WI38 (cell line): ENCODE results near the gene SGCD.

ENCODE experiments used
- H3K4me3 ChIP-seq: 2 replicates; pipeline ENCODE4 v1.5.1; 2011; ENCODE audit warnings: low read depth, mild to moderate bottlenecking, control low read depth, low read length
- CTCF ChIP-seq: IDR thresholded peaks from 2 replicates; pipeline ENCODE4 v1.5.1; 2012; ENCODE audit warnings: low read depth, mild to moderate bottlenecking, control low read depth, low read length

SGCD gene

DNA sequence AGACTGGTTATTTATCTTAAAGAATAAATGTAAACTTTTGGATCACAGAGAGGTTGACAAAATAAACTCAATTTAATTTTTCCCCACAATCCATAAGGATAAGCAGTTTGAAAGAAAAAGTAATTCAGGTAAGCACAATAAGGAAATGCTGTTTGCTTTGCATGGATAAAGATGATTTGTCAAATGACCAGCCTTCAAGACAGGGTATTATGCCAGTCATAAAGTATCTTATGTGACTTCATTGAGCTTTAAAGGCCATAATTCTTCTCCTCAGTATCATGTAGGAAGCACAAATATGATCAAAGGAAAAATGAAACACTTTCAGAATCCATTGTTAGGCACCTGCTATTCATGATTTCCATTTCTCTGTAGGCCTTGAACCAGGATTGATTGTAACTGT, 342.5 kb downstream of the SGCD start:
- TF ChIP-seq CTCF = no peak
- no peak overlapping the region for H3K4me3 ChIP-seq

- no peak for TF ChIP-seq CTCF
- H3K4me3 ChIP-seq = no peak overlapping the region
These were observed 343.7 kb downstream of the SGCD start for GRCh38 chr5:156670615-156671014.

GRCh38 chr5:156675395-156675794, 348.4 kb downstream of the SGCD start:
- TF ChIP-seq CTCF = no peak
- H3K4me3 ChIP-seq = no peak overlapping the region

- TF ChIP-seq CTCF = no peak
- H3K4me3 ChIP-seq = no peak overlapping the region
These were observed 351.0 kb downstream of the SGCD start for GRCh38 chr5:156677963-156678362.

DNA sequence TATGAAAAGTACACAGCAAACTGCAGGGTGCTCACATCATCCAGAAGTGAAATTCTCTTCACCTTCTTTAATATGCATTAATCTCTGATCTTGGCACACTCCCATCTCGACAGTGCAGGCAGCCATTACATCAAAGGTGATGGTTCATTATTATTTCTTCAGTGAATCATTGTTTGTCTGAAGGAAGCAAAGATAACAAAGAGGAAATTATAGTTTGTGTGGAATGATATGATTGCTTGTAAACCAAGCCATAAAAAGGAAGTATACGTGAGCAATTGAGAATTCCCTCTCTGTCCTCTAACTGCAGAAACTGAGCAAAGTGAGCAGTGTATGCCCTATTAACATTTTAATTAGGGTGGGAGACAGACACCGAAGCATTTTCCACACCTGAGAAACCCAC, 351.5 kb downstream of the SGCD start:
- no peak for TF ChIP-seq CTCF
- no peak overlapping the region for H3K4me3 ChIP-seq

- H3K4me3 ChIP-seq = no peak overlapping the region
- no peak for TF ChIP-seq CTCF
These were observed 353.9 kb downstream of the SGCD start for GRCh38 chr5:156680831-156681230.

DNA sequence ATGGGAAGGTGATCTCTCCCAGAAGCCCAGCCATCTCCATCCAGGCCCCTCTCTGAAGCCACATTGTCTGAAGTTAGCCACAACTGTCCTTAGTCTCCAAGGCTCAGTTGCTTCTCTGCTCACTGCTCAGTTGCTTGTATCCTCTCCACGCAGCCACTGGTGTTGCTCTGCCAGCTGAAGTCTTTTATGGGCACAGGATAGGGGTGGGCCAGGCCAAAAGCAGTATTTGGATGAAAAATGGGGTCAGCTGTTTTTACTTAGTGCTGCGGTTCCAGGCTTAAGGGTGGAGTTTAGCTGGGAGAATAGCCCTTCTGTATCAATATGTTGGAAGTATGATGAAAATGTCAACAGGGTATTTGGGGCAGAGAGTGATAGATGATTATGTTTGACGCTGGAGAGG, 354.3 kb downstream of the SGCD start:
- no peak for TF ChIP-seq CTCF
- no peak overlapping the region for H3K4me3 ChIP-seq
